DOHH2 (cell line): ENCODE measurements around the gene CERS6.

Experiments used
- H3F3A ChIP-seq: fragments of 200-600 bp; sonication (generic), shearing (Covaris generic); 2 replicates; pipeline ENCODE4 v1.6.0; 2016; ENCODE audit warnings: antibody characterized with exemption, mild to moderate bottlenecking; ENCODE audit not compliant: control insufficient read depth, insufficient read depth
- H3K27ac ChIP-seq: fragments of 200-600 bp; sonication (generic); 2 replicates; pipeline ENCODE4 v1.5.1; 2014; ENCODE audit warnings: low read depth, mild to moderate bottlenecking, low read length, moderate library complexity
- H3K27me3 ChIP-seq: fragments of 200-600 bp; sonication (generic); 2 replicates; pipeline ENCODE4 v1.6.1; 2014; ENCODE audit warnings: mild to moderate bottlenecking, low read length, mixed read lengths; ENCODE audit not compliant: control insufficient read depth
- H3K36me3 ChIP-seq: fragments of 200-600 bp; sonication (generic); 2 replicates; pipeline ENCODE4 v1.6.1; 2014; ENCODE audit warnings: mild to moderate bottlenecking, low read length, moderate library complexity, mixed read lengths; ENCODE audit not compliant: control insufficient read depth
- H3K4me1 ChIP-seq: fragments of 200-600 bp; sonication (generic); 2 replicates; pipeline ENCODE4 v1.6.1; 2014; ENCODE audit warnings: mild to moderate bottlenecking, low read length, mixed read lengths; ENCODE audit not compliant: control insufficient read depth
- H3K4me2 ChIP-seq: fragments of 200-600 bp; sonication (generic); 2 replicates; pipeline ENCODE4 v1.6.0; 2014; ENCODE audit warnings: mild to moderate bottlenecking, low read length, moderate library complexity
- H3K4me3 ChIP-seq: fragments of 200-600 bp; sonication (generic); 2 replicates; pipeline ENCODE4 v1.5.1; 2014; ENCODE audit warnings: mild to moderate bottlenecking, low read length, mixed read lengths
- H3K79me2 ChIP-seq: fragments of 200-600 bp; sonication (generic); 2 replicates; pipeline ENCODE4 v1.6.1; 2014; ENCODE audit warnings: mild to moderate bottlenecking, low read length, mixed read lengths; ENCODE audit not compliant: control insufficient read depth
- H3K9me2 ChIP-seq: fragments of 200-600 bp; sonication (generic); replicated peaks from 2 replicates; pipeline ENCODE4 v1.6.1; 2014; ENCODE audit warnings: mild to moderate bottlenecking, low read length, mixed read lengths; ENCODE audit not compliant: control insufficient read depth
- H3K9me3 ChIP-seq: fragments of 200-600 bp; sonication (generic); 2 replicates; pipeline ENCODE4 v1.6.1; 2014; ENCODE audit warnings: antibody characterized with exemption, low read length, mixed read lengths; ENCODE audit not compliant: control insufficient read depth, insufficient read depth
- H4K20me1 ChIP-seq: fragments of 200-600 bp; sonication (generic); 2 replicates; pipeline ENCODE4 v1.6.0; 2014; ENCODE audit warnings: low read depth, mild to moderate bottlenecking, antibody characterized with exemption, low read length, moderate library complexity; ENCODE audit not compliant: control insufficient read depth, insufficient read depth
- CTCF ChIP-seq: fragments of 200-600 bp; sonication (generic); IDR thresholded peaks from one replicate; pipeline ENCODE4 v1.5.1; 2014; ENCODE audit warnings: antibody characterized with exemption, mild to moderate bottlenecking, low read depth, low read length; ENCODE audit not compliant: poor library complexity, severe bottlenecking
- EZH2phosphoT487 ChIP-seq: fragments of 200-600 bp; sonication (generic); IDR thresholded peaks from 2 replicates; pipeline ENCODE4 v1.6.1; 2017; ENCODE audit warnings: borderline replicate concordance, mild to moderate bottlenecking, antibody characterized with exemption, low read length, moderate library complexity, mixed read lengths

CERS6 gene

GRCh38 chr2:168545439-168546082 lies 89.5 kb downstream of the CERS6 start:
- TF ChIP-seq EZH2phosphoT487 (no peak), CTCF (no peak)
- Histone ChIP-seq H3K4me3 (no peak overlapping the region), H4K20me1 (no peaks in the 10 kb centered on the region), H3K4me2 (no peak overlapping the region), H3K27ac (no peak overlapping the region), H3K9me3 (no peaks in the 10 kb centered on the region), H3F3A (no peaks in the 10 kb centered on the region), H3K36me3 (no peaks in the 10 kb centered on the region), H3K79me2 (no peaks in the 10 kb centered on the region), H3K4me1 (no peaks in the 10 kb centered on the region), H3K27me3 (no peaks in the 10 kb centered on the region), H3K9me2 (no peaks in the 10 kb centered on the region)

GRCh38 chr2:168550670-168551069 lies 94.6 kb downstream of the CERS6 start:
- Histone ChIP-seq H4K20me1 (no peaks in the 10 kb centered on the region), H3K9me3 (no peaks in the 10 kb centered on the region), H3K4me3 (no peak overlapping the region), H3K79me2 (no peaks in the 10 kb centered on the region), H3K4me1 (no peaks in the 10 kb centered on the region), H3K36me3 (no peaks in the 10 kb centered on the region), H3K27ac (no peak overlapping the region), H3K4me2 (no peak overlapping the region), H3K27me3 (no peaks in the 10 kb centered on the region), H3F3A (no peaks in the 10 kb centered on the region), H3K9me2 (no peaks in the 10 kb centered on the region)
- TF ChIP-seq EZH2phosphoT487 (no peak), CTCF (no peak)

- Histone ChIP-seq H3K9me3 (no peaks in the 10 kb centered on the region), H3K4me1 (no peaks in the 10 kb centered on the region), H3K4me2 (no peak overlapping the region), H3K36me3 (no peaks in the 10 kb centered on the region), H3K27me3 (no peaks in the 10 kb centered on the region), H3K4me3 (no peak overlapping the region), H3K27ac (no peak overlapping the region), H4K20me1 (no peaks in the 10 kb centered on the region), H3K79me2 (no peaks in the 10 kb centered on the region), H3K9me2 (no peaks in the 10 kb centered on the region), H3F3A (no peaks in the 10 kb centered on the region)
- no peak for TF ChIP-seq CTCF
- no peak for TF ChIP-seq EZH2phosphoT487
Measured at GRCh38 chr2:168552450-168552856, 96.4 kb downstream of the CERS6 start.
